HL-60/S4 treated with phorbol 12-myristate 13-acetate at 8.2 ng/mL for 4 days and 3 days (cell line): ENCODE measurements around the gene SLC7A6OS.

Source experiments
- in situ Hi-C: fragments of 300-500 bp; cut with MboI; formaldehyde crosslinking; loops from 2 replicates; pipeline ENCODE4 v1.15.0; 2022; ENCODE audit warnings: low sequenced_read_pairs

Gene SLC7A6OS

GRCh38 chr16:68345351-68345810 lies 34.6 kb upstream of the SLC7A6OS start:
- in situ Hi-C loops = no loop called here

GRCh38 chr16:68344252-68344651 lies 33.5 kb upstream of the SLC7A6OS start:
- in situ Hi-C loops = no loop called here

- in situ Hi-C loops = no loop called here
Observed at GRCh38 chr16:68343137-68343536, 32.4 kb upstream of the SLC7A6OS start.

GRCh38 chr16:68342620-68343019 lies 31.9 kb upstream of the SLC7A6OS start:
- in situ Hi-C loops = no loop called here

- in situ Hi-C loops = no loop called here
Observed at GRCh38 chr16:68339214-68339613, 28.5 kb upstream of the SLC7A6OS start.

- in situ Hi-C loops = no loop called here
Observed at GRCh38 chr16:68338326-68339119, 27.8 kb upstream of the SLC7A6OS start.

- in situ Hi-C loops = no loop called here
Observed at GRCh38 chr16:68335175-68335574, 24.4 kb upstream of the SLC7A6OS start.

GRCh38 chr16:68332411-68333121 lies 21.8 kb upstream of the SLC7A6OS start:
- in situ Hi-C loops = no loop called here

- in situ Hi-C loops = no loop called here
Observed at GRCh38 chr16:68331879-68332410, 21.2 kb upstream of the SLC7A6OS start.

- in situ Hi-C loops = loop anchor here (10.0 kb wide), 1 partner anchor 84 kb away; the partner anchor contains the start of gene PLA2G15
Observed at GRCh38 chr16:68328860-68329390, 18.2 kb upstream of the SLC7A6OS start.

GRCh38 chr16:68328151-68328859 lies 17.6 kb upstream of the SLC7A6OS start:
- in situ Hi-C loops = loop anchor here (10.0 kb wide), 1 partner anchor 84 kb away; the partner anchor contains the start of gene PLA2G15

- in situ Hi-C loops = loop anchor here (10.0 kb wide), 1 partner anchor 80 kb away; the partner anchor contains the start of gene PLA2G15
Observed at GRCh38 chr16:68324780-68325357, 14.1 kb upstream of the SLC7A6OS start.

- in situ Hi-C loops = loop anchor here (10.0 kb wide), 1 partner anchor 80 kb away; the partner anchor contains the start of gene PLA2G15
Observed at GRCh38 chr16:68324336-68324735, 13.6 kb upstream of the SLC7A6OS start.

GRCh38 chr16:68319185-68319908 lies 8.6 kb upstream of the SLC7A6OS start:
- in situ Hi-C loops = no loop called here

- in situ Hi-C loops = no loop called here
Observed at GRCh38 chr16:68313116-68313515, 2.4 kb upstream of the SLC7A6OS start.

- in situ Hi-C loops = no loop called here
Observed at GRCh38 chr16:68310437-68310773, 341 bp downstream of the SLC7A6OS start.

- in situ Hi-C loops = no loop called here
Observed at GRCh38 chr16:68309799-68310198, 947 bp downstream of the SLC7A6OS start.

GRCh38 chr16:68306633-68307032 lies 4.1 kb downstream of the SLC7A6OS start:
- in situ Hi-C loops = no loop called here

GRCh38 chr16:68300734-68301459 lies 9.8 kb downstream of the SLC7A6OS start:
- in situ Hi-C loops = no loop called here
